Nephron (organoid): ENCODE results near the gene STAC3.
A peak's percentile ranks its signal among the peaks of the same experiment; 100 is the strongest.
"Not testable (repeated sequence)": the region's sequence is repeated elsewhere in the genome, so short reads cannot be mapped to it uniquely, and the experiment has no call there.

Experiments
- H3K27ac Mint-ChIP-seq, 3 experiments: 2 replicates each; pipeline ENCODE4 v1.8.0; 2020; ENCODE audit warnings: mixed read lengths in 3 of 3, mild to moderate bottlenecking in 2 of 3, moderate library complexity in 1 of 3
- H3K27me3 Mint-ChIP-seq: 2 replicates; pipeline ENCODE4 v1.8.0; 2021; ENCODE audit warnings: low read depth, mild to moderate bottlenecking, moderate library complexity, mixed read lengths
- H3K36me3 Mint-ChIP-seq: 2 replicates; pipeline ENCODE4 v1.8.0; 2020; ENCODE audit warnings: low read depth, mixed read lengths
- H3K4me1 Mint-ChIP-seq: 2 replicates; pipeline ENCODE4 v1.8.0; 2020; ENCODE audit warnings: mixed read lengths
- H3K4me3 Mint-ChIP-seq, 3 experiments: 2 replicates each; pipeline ENCODE4 v1.8.0; 2020; ENCODE audit warnings: mild to moderate bottlenecking in 3 of 3, mixed read lengths in 3 of 3, moderate library complexity in 2 of 3
- H3K9me3 Mint-ChIP-seq: 2 replicates; pipeline ENCODE4 v1.8.0; 2020; ENCODE audit warnings: mixed read lengths
- CTCF ChIP-seq, 3 experiments: fragments of 200-600 bp; sonication (generic); IDR thresholded peaks; one replicate each; pipeline ENCODE4 v1.5.0; 2021; ENCODE audit warnings: antibody characterized with exemption in 3 of 3; ENCODE audit not compliant: unreplicated experiment in 3 of 3

Gene STAC3

GRCh38 chr12:57250956-57251355 lies at the start of gene STAC3:
Gene STAC3 (minus strand): TSS chr12:57251187. CDS start chr12:57249636, 1,551 bp downstream.
- Mint-ChIP-seq H3K9me3 (no peaks in the 10 kb centered on the region), H3K27me3 (no peaks in the 10 kb centered on the region), H3K27ac (peak within 1 kb of the TSS; percentile 84 to 93 (median 91)), H3K4me3 (peak within 1 kb of the TSS; percentile 52 to 98 (median 83)), H3K4me1 (peaks cover 32% of the 10 kb centered on the region), H3K36me3 (peaks cover 20% of the 10 kb centered on the region)
- no peak for TF ChIP-seq CTCF (IDR thresholded peaks at IDR 0.05; ENCODE audit: unreplicated experiment in 3 of 3)

- no peak overlapping the region for H3K4me3 Mint-ChIP-seq
- H3K27me3 Mint-ChIP-seq, result no peaks in the 10 kb centered on the region
- no peaks in the 10 kb centered on the region for H3K4me1 Mint-ChIP-seq
- H3K27ac Mint-ChIP-seq, result no peak overlapping the region
- no peak for TF ChIP-seq CTCF (IDR thresholded peaks at IDR 0.05; ENCODE audit: unreplicated experiment in 3 of 3)
- peaks cover 68% of the 10 kb centered on the region for H3K36me3 Mint-ChIP-seq
- H3K9me3 Mint-ChIP-seq, result no peaks in the 10 kb centered on the region
These were observed 48.6 kb upstream of the STAC3 start for GRCh38 chr12:57299514-57300016.

- H3K27me3 Mint-ChIP-seq, result no peaks in the 10 kb centered on the region
- H3K4me1 Mint-ChIP-seq, result peaks cover 11% of the 10 kb centered on the region
- H3K9me3 Mint-ChIP-seq, result no peaks in the 10 kb centered on the region
- H3K36me3 Mint-ChIP-seq, result peaks cover 74% of the 10 kb centered on the region
- no peak for TF ChIP-seq CTCF (IDR thresholded peaks at IDR 0.05; ENCODE audit: unreplicated experiment in 3 of 3)
- H3K27ac Mint-ChIP-seq, result no peak overlapping the region
- H3K4me3 Mint-ChIP-seq, result no peak overlapping the region
These were observed 45.3 kb upstream of the STAC3 start for GRCh38 chr12:57296291-57296690.

GRCh38 chr12:57282073-57282472 lies 31.1 kb upstream of the STAC3 start:
- H3K9me3 Mint-ChIP-seq, H3K4me3 Mint-ChIP-seq, H3K27ac Mint-ChIP-seq, H3K27me3 Mint-ChIP-seq: not testable (repeated sequence)
- H3K4me1 Mint-ChIP-seq, result peaks cover 12% of the 10 kb centered on the region
- peaks cover 87% of the 10 kb centered on the region for H3K36me3 Mint-ChIP-seq

GRCh38 chr12:57280211-57281062 lies 29.4 kb upstream of the STAC3 start:
- no peak for TF ChIP-seq CTCF (IDR thresholded peaks at IDR 0.05; ENCODE audit: unreplicated experiment in 3 of 3)
- H3K4me3 Mint-ChIP-seq, result no peak overlapping the region
- peak overlapping the region; percentile 22 to 76 (median 75) for H3K27ac Mint-ChIP-seq
- H3K36me3 Mint-ChIP-seq, result peaks cover 85% of the 10 kb centered on the region
- H3K4me1 Mint-ChIP-seq, result peaks cover 12% of the 10 kb centered on the region
- H3K27me3 Mint-ChIP-seq, result no peaks in the 10 kb centered on the region
- H3K9me3 Mint-ChIP-seq, result no peaks in the 10 kb centered on the region

GRCh38 chr12:57278465-57279381 lies 27.7 kb upstream of the STAC3 start:
- peaks cover 13% of the 10 kb centered on the region for H3K4me1 Mint-ChIP-seq
- no peaks in the 10 kb centered on the region for H3K27me3 Mint-ChIP-seq
- H3K36me3 Mint-ChIP-seq, result peaks cover 86% of the 10 kb centered on the region
- H3K9me3 Mint-ChIP-seq, result no peaks in the 10 kb centered on the region
- TF ChIP-seq CTCF (IDR thresholded peaks at IDR 0.05; ENCODE audit: unreplicated experiment in 3 of 3), result no peak
- no peak overlapping the region for H3K4me3 Mint-ChIP-seq
- peak overlapping the region in 1 of 3 experiments; percentile 5 for H3K27ac Mint-ChIP-seq
